Measurements from ENCODE around the gene REEP6. TPM values are rescaled to one million over a fixed set of nuclear protein-coding genes. Genes with fewer than 3 reads are reported as not detected.
A peak's percentile ranks its signal among the peaks of the same experiment; 100 is the strongest.

Gene REEP6
- total RNA-seq, 4 donors from 2014 or later, result 0.76 to 3.0 (median 0.77) TPM; not detected in 1

DNA sequence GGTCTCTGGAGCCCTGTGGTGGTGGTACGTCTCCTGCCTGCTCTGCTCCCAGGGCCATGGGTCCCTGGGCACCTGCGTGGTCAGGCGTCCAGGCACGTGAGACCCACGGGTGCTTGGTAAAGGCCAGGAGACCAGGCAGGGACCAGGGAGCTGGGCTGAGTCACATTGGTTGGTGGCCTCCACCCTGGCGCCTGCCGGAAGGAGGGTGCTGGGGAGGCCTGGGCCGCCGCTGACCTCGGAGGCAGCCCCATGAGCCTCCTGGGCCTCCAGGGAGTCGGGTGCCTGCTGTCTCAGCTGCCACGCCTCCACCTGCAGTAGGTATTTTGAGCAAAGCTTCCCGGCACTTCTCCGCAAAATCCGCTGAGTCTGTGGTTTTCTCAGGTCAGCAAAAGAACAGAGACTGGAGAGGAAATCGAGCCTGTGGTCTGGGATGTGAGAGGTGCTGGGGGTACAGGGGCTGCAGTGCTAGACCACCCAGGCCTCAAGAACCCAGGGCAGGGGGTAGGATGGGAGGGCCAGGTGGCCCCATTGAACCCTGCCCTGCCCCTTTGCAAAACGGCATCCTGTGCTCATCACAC lies 29.3 kb downstream of the REEP6 start:
- Histone ChIP-seq H3K4me1 (peaks cover 0 to 15% of the 10 kb centered on the region in 2 donors), H3K4me3 (no peak overlapping the region), H3K27ac (no peak overlapping the region), H3K36me3 (no peaks in the 10 kb centered on the region), H3K9me3 (no peaks in the 10 kb centered on the region), H3K27me3 (no peaks in the 10 kb centered on the region)
- no peak for DNase-seq
- no peak for TF ChIP-seq POLR2A (IDR thresholded peaks at IDR 0.05)
- TF ChIP-seq, protein P1, sequence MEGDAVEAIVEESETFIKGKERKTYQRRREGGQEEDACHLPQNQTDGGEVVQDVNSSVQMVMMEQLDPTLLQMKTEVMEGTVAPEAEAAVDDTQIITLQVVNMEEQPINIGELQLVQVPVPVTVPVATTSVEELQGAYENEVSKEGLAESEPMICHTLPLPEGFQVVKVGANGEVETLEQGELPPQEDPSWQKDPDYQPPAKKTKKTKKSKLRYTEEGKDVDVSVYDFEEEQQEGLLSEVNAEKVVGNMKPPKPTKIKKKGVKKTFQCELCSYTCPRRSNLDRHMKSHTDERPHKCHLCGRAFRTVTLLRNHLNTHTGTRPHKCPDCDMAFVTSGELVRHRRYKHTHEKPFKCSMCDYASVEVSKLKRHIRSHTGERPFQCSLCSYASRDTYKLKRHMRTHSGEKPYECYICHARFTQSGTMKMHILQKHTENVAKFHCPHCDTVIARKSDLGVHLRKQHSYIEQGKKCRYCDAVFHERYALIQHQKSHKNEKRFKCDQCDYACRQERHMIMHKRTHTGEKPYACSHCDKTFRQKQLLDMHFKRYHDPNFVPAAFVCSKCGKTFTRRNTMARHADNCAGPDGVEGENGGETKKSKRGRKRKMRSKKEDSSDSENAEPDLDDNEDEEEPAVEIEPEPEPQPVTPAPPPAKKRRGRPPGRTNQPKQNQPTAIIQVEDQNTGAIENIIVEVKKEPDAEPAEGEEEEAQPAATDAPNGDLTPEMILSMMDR (IDR thresholded peaks at IDR 0.05), result no peak
- intact Hi-C loops (cut with DNase I; ENCODE audit: low total_unique reads), result no loop called here

DNA sequence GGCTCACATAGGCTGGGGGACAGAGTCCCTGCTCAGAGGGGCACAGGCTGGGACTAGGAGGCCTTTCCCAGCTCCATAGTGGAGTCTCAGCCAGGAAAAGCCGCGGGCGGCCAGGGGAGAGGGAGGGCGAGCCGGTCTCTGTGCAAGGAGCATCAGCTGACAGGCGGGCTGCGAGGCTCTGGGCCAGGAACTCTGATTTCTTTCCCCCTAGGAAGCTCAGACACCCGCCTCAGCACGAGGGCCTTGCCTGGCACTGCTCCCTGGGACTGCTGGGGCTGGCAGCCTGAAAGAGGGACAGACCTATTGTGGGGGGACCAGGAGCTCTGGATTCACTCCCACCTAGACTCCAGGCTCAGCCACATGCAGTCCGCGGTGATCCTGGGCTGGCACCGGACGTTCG lies 30.7 kb downstream of the REEP6 start:
- Histone ChIP-seq H3K36me3 (no peaks in the 10 kb centered on the region), H3K4me1 (peaks cover 0 to 15% of the 10 kb centered on the region in 2 donors), H3K27ac (peak overlapping the region; percentile 54 to 74), H3K27me3 (no peaks in the 10 kb centered on the region), H3K9me3 (no peaks in the 10 kb centered on the region), H3K4me3 (no peak overlapping the region)
- peak in 1 of 2 donors; percentile 50 for DNase-seq
- no peak for TF ChIP-seq POLR2A (IDR thresholded peaks at IDR 0.05)
- TF ChIP-seq, protein P1 (IDR thresholded peaks at IDR 0.05), result no peak
- intact Hi-C loops (cut with DNase I; ENCODE audit: low total_unique reads), result no loop called here

DNA sequence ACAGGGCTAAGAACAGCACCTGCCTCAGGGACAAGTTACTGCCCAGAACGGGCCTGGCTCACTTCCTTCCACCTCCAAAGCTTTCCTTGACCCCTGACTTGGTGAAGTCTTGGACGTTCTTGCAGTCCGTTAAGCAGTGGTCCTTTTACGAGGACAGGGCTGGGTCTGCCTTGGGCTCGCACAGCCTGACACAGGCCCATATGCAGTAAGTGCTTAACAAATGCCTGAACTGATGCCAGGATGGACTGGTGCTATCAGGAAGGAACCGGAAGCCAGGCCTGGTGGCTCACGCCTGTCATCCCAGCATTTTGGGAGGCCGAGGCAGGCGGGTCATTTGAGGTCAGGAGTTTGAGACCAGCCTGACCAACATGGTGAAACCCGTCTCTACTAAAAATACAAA lies 31.1 kb downstream of the REEP6 start:
- Histone ChIP-seq H3K27me3 (no peaks in the 10 kb centered on the region), H3K4me3 (no peak overlapping the region), H3K9me3 (no peaks in the 10 kb centered on the region), H3K27ac (peak overlapping the region; percentile 54 to 74), H3K36me3 (no peaks in the 10 kb centered on the region), H3K4me1 (peaks cover 0 to 15% of the 10 kb centered on the region in 2 donors)
- TF ChIP-seq POLR2A (IDR thresholded peaks at IDR 0.05), result no peak
- TF ChIP-seq, protein P1 (IDR thresholded peaks at IDR 0.05), result no peak
- intact Hi-C loops (cut with DNase I; ENCODE audit: low total_unique reads), result no loop called here
- DNase-seq, result no peak

DNA sequence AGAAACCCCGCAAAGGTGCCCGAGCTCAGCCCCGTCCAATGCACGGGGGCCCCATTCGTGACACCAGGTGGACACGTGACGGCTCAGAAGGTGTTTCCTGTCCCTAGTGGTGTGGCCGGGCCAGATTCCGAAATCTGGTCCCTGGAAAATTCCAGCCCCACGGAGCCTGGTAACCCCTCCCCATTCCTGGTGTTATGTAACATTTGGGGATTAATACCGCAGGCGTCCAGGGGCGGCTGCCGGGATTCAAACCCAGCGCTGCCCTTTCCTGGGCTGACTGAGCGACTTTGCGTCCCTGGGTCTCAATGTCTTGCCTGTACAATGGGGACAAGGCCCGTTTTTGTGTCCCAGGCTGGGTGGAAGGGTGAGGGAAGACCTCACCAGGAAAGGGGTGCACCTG lies 31.9 kb downstream of the REEP6 start:
- H3K4me3 ChIP-seq, result no peak overlapping the region
- no peaks in the 10 kb centered on the region for H3K9me3 ChIP-seq
- no peak for DNase-seq
- peaks cover 0 to 15% of the 10 kb centered on the region in 2 donors for H3K4me1 ChIP-seq
- H3K27me3 ChIP-seq, result no peaks in the 10 kb centered on the region
- no peak overlapping the region for H3K27ac ChIP-seq
- intact Hi-C loops (cut with DNase I; ENCODE audit: low total_unique reads), result no loop called here
- TF ChIP-seq, protein P1 (IDR thresholded peaks at IDR 0.05), result no peak
- TF ChIP-seq POLR2A (IDR thresholded peaks at IDR 0.05), result no peak
- H3K36me3 ChIP-seq, result no peaks in the 10 kb centered on the region

- no peak for DNase-seq
- intact Hi-C loops (cut with DNase I; ENCODE audit: low total_unique reads), result no loop called here
- no peaks in the 10 kb centered on the region for H3K36me3 ChIP-seq
- no peaks in the 10 kb centered on the region for H3K9me3 ChIP-seq
- no peaks in the 10 kb centered on the region for H3K27me3 ChIP-seq
- peaks cover 0 to 15% of the 10 kb centered on the region in 2 donors for H3K4me1 ChIP-seq
- no peak within 1 kb of the TSS for H3K27ac ChIP-seq
- TF ChIP-seq, protein P1 (IDR thresholded peaks at IDR 0.05), result peak in 3 of 4 experiments; percentile 9 to 21 (median 12)
- peak in 1 of 2 donors; percentile 76 for TF ChIP-seq POLR2A (IDR thresholded peaks at IDR 0.05)
- H3K4me3 ChIP-seq, result peak within 1 kb of the TSS; percentile 5 to 22
Observed at GRCh38 chr19:1523412-1524286, 32.7 kb downstream of the REEP6 start, which contains the start of gene PLK5. Gene PLK5 (plus strand): TSS chr19:1524077. CDS start chr19:1526997, 2,920 bp downstream.

Measured in uterus (tissue), 4 donors.